ENCODE measurements around the gene CLRN2. TPM values are rescaled to one million over a fixed set of nuclear protein-coding genes. Genes with fewer than 3 reads are reported as not detected.

Gene CLRN2
- total and polyA plus RNA-seq, 2 of the 4 experiments (the other 2 are of a cell fraction) = not detected

DNA sequence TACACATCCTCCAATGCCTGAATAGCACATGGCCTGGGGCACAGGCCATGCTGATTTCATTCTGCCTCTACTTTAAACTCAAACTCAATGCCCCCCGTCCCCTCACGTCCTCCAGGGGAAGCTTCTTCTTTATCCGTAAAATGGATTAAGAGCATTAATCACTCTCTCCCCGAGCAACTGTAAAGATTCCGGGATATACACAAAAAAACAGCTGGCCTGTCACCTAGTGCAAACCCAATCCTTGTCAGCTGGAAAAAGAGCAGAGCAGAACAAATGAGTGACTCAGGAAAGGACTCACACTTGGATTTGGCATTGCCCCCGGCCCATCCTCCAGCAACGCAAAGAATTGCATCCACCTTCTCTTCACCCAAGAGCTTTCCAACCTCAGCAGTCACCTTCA lies 10.9 kb upstream of the CLRN2 start:
- 67% methylated on average over 3 of the region's 7 CpGs; no CpG with 5 or more reads in 1 of the 2 experiments for WGBS, 2 experiments (ENCODE audit: extremely low coverage in 2 of 2, insufficient read length in 1 of 2)
- ATAC-seq (ENCODE audit: low read depth) = no peak
- H3K9me3 ChIP-seq (ENCODE audit: control insufficient read depth, insufficient read depth, low read length) = no peaks in the 10 kb centered on the region
- no peak overlapping the region for H3K27ac ChIP-seq (ENCODE audit: insufficient read depth, low read length)
- dilution Hi-C loops (cut with HindIII; ENCODE audit: low sequenced_read_pairs, unreplicated experiment) (no loop called here), intact Hi-C loops (cut with micrococcal nuclease) (no loop called here), in situ Hi-C loops (cut with MboI; ENCODE audit: low sequenced_read_pairs) (no loop called here)
- peaks cover under 1% of the 10 kb centered on the region; the same call in 1 of the 2 replicates for H3K9me1 ChIP-seq (ENCODE audit: insufficient read depth, low read length)
- no peak overlapping the region for H3K14ac ChIP-seq (replicated peaks; ENCODE audit: low read depth, low read length)
- BruUV-seq (replicated peaks) = no TSS peak
- no peak overlapping the region for H2AK5ac ChIP-seq (ENCODE audit: low read depth, low read length)
- no peak overlapping the region for H2BK120ac ChIP-seq (ENCODE audit: low read depth, low read length)
- H3K9ac ChIP-seq (ENCODE audit: low read depth, low read length) = no peak overlapping the region
- H3K4me3 ChIP-seq (ENCODE audit: insufficient read depth, low read depth, low read length) = no peak overlapping the region
- H4K20me1 ChIP-seq (ENCODE audit: insufficient read depth, low read length) = no peaks in the 10 kb centered on the region
- peaks cover 0 to under 1% of the 10 kb centered on the region in 2 experiments; a peak in 2 of 4 replicates for H3K79me1 ChIP-seq (ENCODE audit: low read depth in 1 of 2, low read length in 2 of 2)
- no peak for DNase-seq
- no peak overlapping the region for H3K23ac ChIP-seq (ENCODE audit: low read depth, low read length)
- H3K4ac ChIP-seq (ENCODE audit: low read depth, low read length) = no peak overlapping the region
- H3K4me1 ChIP-seq (ENCODE audit: control insufficient read depth, insufficient read depth, low read length) = no peaks in the 10 kb centered on the region
- H3K56ac ChIP-seq (ENCODE audit: extremely low read depth, insufficient read depth, low read length) = no peak overlapping the region
- H3K18ac ChIP-seq (ENCODE audit: low read depth, low read length) = no peak overlapping the region
- H2AFZ ChIP-seq (replicated peaks; ENCODE audit: low read length, poor library complexity) = no peak overlapping the region
- no peak overlapping the region for H4K8ac ChIP-seq (ENCODE audit: low read depth in 2 of 2, low read length in 2 of 2)
- H2BK20ac ChIP-seq (ENCODE audit: low read depth, low read length) = no peak overlapping the region
- ChIA-PET POLR2A (ENCODE audit: unreplicated experiment) (no interaction called here), CTCF (no interaction called here)
- TF ChIP-seq, protein P1, sequence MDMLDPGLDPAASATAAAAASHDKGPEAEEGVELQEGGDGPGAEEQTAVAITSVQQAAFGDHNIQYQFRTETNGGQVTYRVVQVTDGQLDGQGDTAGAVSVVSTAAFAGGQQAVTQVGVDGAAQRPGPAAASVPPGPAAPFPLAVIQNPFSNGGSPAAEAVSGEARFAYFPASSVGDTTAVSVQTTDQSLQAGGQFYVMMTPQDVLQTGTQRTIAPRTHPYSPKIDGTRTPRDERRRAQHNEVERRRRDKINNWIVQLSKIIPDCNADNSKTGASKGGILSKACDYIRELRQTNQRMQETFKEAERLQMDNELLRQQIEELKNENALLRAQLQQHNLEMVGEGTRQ (IDR thresholded peaks at IDR 0.05; ENCODE audit: low read depth, low read length) = no peak
- no peak for TF ChIP-seq POLR2A (IDR thresholded peaks at IDR 0.05; ENCODE audit: low read depth, low read length)
- TF ChIP-seq RCOR1 (IDR thresholded peaks at IDR 0.05; ENCODE audit: insufficient replicate concordance, low read length) = no peak
- TF ChIP-seq CHD1 (IDR thresholded peaks at IDR 0.05; ENCODE audit: low read depth, low read length) = no peak
- no peak for TF ChIP-seq BHLHE40 (IDR thresholded peaks at IDR 0.05; ENCODE audit: low read depth, low read length)
- TF ChIP-seq MXI1 (IDR thresholded peaks at IDR 0.05; ENCODE audit: borderline replicate concordance, low read depth, low read length) = no peak
- TF ChIP-seq RAD21 (IDR thresholded peaks at IDR 0.05; ENCODE audit: low read length) = no peak
- TF ChIP-seq, protein P2, sequence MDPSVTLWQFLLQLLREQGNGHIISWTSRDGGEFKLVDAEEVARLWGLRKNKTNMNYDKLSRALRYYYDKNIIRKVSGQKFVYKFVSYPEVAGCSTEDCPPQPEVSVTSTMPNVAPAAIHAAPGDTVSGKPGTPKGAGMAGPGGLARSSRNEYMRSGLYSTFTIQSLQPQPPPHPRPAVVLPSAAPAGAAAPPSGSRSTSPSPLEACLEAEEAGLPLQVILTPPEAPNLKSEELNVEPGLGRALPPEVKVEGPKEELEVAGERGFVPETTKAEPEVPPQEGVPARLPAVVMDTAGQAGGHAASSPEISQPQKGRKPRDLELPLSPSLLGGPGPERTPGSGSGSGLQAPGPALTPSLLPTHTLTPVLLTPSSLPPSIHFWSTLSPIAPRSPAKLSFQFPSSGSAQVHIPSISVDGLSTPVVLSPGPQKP (IDR thresholded peaks at IDR 0.05; ENCODE audit: borderline replicate concordance, low read depth, low read length) = no peak
- TF ChIP-seq SMC3 (IDR thresholded peaks at IDR 0.05; ENCODE audit: low read depth, low read length) = no peak
- TF ChIP-seq FOS (IDR thresholded peaks at IDR 0.05; ENCODE audit: low read depth, low read length) = no peak
- no peak for TF ChIP-seq CEBPB (IDR thresholded peaks at IDR 0.05; ENCODE audit: low read depth, low read length)
- no peak overlapping the region for H3K4me2 ChIP-seq (ENCODE audit: low read depth, low read length)
- H4K91ac ChIP-seq (ENCODE audit: insufficient read depth, low read depth, low read length) = no peak overlapping the region
- no peak overlapping the region for H2AK9ac ChIP-seq (replicated peaks; ENCODE audit: low read depth, low read length, poor library complexity)
- H4K5ac ChIP-seq (ENCODE audit: low read depth, low read length) = no peak overlapping the region
- peaks cover 22% of the 10 kb centered on the region for H3K36me3 ChIP-seq (ENCODE audit: control insufficient read depth, insufficient read depth, low read length)
- no peaks in the 10 kb centered on the region for H3K27me3 ChIP-seq (ENCODE audit: control insufficient read depth, insufficient read depth, low read length)
- no peak overlapping the region for H2BK5ac ChIP-seq (ENCODE audit: low read depth, low read length, poor library complexity, severe bottlenecking)
- H2BK15ac ChIP-seq (ENCODE audit: low read depth, low read length) = no peak overlapping the region
